Embryonic facial prominence (tissue), 1 donor: ENCODE measurements around the gene SEC63.
"Not testable (repeated sequence)": the region's sequence is repeated elsewhere in the genome, so short reads cannot be mapped to it uniquely, and the experiment has no call there.

Experiments
- DNase-seq: peaks from one replicate; pipeline ENCODE4 v3.0.0-alpha.2; 2016; ENCODE audit errors: extremely low spot score

SEC63 gene

DNA sequence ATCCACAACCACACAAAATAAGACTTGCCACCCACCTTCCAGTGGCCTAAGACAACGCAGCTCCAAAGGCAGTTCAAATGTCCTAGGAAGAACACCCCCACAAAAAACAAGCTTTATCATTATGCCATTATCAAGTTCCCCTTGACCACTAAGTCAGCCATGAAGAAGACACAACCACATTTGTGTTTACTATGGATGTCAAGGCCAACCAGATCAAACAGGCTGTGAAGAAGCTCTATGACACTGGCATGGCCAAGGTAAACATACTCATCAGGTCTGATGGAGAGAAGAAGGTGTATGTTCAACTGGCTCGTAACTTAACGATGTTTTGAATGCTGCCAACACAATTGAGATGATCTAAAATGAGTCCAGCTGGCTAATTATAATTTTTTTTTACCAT, 26.1 kb downstream of the SEC63 start:
- no peak for DNase-seq

DNA sequence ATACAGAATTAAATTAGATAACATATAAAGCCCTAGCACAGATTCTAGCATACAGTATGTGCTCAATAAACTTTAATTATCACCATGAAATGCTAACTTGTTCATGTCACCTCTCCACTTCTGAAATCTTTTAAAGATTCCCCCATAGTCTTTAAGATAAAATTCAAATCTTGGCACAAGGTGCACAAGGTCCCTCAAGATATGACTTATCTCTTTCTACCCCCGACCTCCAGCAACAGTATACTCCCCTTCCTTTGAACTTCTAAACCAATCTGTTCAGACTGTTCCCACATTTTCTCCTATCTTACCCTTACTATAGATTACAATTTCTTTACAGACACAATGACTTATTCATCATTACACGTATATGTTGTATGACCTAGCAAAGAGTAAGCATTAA, 29.0 kb downstream of the SEC63 start:
- no peak for DNase-seq

DNA sequence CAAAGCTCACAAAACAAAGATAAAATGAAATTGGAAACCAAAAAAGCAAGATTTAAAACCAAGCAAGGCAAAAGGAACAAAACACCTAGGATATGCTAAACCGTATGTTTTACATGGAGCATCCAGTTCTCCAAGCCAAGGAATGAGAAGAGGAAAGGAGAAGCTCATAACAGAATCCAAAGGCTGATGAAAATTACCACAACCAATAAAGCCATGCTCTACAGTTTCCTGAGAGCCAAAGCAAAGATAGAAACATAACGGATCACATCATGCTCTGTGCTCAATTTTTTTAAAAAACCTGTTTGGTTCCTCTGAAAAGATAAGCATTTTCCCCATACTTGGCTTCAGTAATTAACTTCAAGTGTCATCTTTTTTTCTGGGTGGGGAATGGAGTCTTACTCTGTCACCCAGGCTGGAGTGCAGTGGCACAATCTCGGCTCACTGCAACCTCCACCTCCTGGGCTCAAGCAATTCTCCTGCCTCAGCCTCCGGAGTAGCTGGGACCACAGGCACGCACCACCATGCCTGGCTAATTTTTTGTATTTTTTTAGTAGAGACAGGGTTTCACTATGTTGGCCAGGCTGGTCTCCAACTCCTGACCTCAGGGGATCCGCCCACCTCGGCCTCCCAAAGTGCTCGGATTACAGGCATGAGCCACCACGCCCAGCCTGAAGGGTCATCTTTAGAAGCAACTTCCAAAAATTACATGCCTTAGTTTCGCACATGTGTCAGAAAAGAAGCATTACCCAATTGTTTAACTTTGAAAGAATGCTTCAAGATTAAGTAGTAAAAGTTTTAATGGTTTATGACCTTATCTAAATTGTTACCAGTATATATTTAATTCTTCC, 31.1 kb downstream of the SEC63 start:
- not testable (repeated sequence) for DNase-seq

DNA sequence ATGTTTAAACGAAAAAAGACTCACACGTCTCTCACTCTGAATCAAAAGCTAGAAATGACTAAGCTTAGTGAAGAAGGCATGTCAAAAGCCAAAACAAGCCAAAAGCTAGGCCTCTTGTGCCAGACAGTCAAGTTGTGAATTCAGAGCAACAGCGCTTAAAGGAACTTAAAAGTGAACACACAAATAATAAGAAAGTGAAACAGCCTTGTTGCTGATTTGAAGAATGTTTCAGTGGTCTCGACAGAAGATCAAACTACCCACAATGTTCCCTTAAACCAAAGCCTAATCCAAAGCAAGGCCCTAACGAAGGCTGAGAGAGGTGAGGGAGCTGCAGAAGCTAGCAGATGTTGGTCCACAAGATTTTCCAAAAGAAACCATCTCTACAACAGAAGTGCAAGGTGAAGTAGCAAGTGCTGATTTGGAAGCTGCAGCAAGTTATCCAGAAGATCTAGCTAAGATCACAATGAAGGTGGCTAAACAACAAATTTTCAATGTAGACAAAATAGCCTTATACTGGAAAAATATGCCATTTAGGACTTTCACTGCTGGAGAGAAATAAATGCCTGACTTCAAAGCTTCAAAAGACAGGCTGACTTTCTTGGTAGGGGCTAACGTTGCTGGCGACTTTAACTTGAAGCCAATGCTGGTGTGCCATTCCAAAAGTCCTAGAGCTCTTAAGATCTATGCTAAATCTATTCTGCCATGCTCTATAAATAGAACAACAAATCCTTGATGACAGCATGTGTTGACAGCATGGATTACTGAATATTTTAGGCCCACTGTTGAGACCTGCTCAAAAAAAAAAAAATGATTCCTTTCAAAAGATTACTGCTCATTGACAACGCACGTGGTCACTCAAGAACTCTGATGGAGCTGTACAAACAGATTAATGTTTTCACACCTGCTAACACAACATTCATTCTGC, 40.3 kb downstream of the SEC63 start:
- DNase-seq = no peak

DNA sequence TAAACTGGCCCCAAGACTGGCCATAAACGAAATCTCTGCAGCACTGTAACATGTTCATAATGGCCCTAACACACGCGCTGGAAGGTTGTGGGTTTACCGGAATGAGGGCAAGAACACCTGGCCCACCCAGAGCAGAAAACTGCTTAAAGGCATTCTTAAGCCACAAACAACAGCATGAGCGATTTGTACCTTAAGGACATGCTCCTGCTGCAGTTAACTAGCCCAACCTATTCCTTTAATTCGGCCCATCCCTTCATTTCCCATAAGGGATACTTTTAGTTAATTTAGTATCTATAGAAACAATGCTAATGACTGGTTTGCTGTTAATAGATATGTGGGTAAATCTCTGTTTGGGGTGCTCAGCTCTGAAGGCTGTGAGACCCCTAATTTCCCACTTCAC, 41.0 kb downstream of the SEC63 start:
- not testable (repeated sequence) for DNase-seq

DNA sequence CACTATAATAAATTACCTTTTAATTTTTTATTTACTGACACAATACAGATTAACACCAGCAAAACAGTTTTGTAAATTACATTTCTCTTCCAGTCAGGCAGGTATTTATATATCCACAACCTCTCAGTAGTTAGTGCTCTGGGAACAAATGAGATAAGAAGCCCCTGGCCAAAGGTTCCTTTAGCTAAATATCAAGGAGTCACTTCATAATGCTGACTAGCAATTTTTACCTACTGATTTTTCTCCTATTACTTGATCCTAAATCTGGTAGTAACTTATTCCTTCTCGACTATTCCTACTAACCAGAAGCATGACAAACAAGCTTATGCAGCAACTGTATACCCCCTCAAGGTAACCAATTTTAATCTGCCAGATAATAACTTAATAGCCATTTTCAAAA, 46.3 kb downstream of the SEC63 start:
- no peak for DNase-seq

DNA sequence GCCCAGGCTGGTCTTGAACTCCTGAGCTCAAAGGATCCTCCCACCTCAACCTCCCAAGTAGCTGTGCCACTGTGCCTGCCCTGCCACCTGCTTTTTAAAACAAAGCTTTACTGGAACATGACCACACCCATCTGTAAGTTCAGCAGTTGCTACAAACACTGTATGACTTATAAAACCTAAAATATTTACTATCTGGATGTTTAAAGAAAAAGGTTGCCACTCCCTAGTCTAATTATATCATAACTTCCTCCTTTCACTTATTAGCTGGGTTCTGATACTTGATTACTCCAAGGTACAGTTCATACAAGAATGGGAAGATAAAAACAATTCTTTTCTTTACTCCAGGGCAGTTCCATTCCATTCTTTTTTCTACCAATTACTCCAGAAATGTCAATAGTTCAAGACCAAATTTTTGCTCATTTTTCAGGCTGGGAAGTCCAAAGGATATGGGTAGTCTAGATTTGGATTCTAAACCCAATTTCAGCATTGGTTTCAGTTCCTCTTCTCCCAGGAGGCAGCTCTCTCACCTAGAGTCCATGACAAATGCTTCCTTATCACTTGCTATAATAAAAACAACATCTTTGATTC, 63.1 kb downstream of the SEC63 start:
- no peak for DNase-seq

DNA sequence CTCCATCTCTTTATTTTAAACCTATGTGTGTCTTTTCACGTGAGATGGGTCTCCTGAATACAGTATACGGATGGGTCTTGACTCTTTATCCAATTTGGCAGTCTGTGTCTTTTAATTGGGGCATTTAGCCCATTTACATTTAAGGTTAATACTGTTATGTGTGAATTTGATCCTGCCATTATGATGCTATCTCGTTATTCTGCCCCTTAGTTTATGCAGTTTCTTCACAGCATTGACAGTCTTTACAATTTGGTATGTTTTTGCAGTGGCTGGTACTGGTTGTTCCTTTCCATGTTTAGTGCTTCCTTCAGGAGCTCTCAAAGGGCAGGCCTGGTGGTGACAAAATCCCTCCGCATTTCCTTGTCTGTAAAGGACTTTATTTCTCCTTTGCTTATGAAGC, 67.6 kb downstream of the SEC63 start:
- DNase-seq = not testable (repeated sequence)

DNA sequence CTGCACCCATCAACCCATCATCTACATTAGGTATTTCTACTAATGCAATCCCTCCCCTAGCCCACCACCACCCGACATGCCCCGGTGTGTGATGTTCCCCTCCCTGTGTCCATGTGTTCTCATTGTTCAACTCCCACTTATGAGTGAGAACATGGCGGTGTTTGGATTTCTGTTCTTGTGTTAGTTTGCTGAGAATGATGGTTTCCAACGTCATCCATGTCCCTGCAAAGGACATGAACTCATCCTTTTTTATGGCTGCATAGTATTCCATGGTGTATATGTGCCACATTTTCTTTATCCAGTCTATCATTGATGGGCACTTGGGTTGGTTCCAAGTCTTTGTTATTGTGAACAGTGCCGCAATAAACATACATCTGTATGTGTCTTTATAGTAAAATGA, 72.1 kb downstream of the SEC63 start:
- DNase-seq = not testable (repeated sequence)

DNA sequence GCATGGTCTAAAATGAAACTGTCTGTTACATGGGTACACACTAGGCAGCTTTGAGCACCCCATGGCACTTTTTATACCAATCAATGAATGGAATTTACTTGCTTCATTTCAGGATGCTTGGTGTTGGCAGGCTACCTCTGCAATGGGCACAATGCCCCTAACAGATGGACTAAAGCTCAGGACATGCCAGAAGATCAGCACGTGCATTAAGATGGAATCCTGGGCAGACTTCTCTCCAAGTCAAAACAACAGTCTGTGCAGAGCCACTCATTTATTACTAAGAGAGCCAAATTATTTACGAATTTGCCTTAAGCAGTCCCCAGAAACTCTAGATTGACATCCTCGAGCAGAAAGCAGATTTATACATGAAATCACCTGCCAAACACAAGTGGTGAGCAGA, 78.1 kb downstream of the SEC63 start:
- no peak for DNase-seq

DNA sequence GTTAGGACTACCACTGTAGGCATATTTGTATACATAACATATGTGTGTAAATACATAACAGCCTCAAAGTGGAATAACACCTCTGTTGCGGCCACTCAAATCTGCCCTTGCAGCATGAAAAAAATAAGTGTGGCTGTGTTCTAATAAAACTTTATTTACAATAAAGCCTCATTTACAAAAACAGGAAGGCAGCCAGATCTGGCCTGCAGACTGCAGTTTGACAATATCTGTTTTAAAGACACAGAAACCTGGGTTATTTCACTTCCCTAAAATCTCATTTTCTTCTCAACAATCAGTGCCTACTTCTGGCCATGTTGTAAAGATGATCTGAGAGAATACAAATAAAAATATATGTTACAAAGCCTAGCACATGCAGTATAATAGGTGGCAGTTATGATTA, 80.0 kb downstream of the SEC63 start:
- DNase-seq = no peak

DNA sequence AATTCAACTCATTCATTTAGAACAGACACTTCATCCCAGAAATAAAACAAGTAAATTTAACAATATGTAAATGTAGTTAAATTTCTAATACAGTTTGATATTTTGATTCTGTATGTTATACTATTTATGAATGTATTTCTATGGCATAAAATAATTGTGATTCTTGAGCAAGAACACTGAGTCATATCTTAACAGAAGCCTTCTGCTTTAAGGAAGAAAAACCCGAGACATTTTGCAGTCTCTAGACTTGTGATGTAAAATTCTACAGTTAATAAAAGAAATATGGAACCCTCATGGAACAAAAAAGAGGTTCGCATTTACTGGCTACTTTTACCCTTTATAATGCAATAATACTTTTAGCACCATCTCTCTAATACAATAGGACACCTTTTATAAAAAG, 86.0 kb downstream of the SEC63 start:
- DNase-seq = no peak

DNA sequence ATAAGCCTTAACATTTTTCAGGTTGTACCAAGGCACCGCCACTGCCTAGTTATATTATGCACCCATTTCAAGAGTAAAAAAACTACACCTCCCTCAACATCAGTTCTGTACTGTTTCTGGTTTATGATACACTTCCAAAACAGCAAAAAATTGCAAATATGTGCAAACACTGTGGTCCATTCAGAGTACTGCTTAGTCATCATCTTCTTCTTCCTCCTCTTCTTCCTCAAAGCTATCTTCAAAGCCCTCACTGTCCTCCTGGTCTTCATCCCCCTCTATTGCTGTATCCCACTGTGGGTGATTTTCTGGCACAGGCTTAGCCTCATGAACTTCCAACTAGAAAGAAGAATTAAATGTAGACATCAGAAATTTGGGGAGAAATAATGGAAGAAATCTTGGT, 86.5 kb downstream of the SEC63 start:
- not testable (repeated sequence) for DNase-seq

DNA sequence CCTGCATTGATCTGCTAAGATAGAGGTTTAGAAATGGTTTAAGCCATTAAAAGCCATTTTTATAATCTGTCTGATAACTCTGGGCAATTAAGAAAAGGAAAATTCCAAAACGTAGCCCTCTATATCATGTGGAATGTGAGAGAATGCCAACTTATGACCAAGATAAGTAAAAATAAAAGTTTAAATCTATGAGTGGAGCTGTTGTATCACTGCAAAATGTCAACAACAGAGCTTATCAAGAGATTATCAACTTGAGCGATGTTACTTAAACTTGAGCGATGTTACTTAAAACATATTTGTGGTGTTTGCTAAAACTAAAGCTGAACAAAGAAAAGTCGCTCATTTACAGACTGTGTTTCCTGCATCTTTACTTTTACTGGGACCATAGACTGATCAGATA, 87.0 kb downstream of the SEC63 start:
- no peak for DNase-seq

DNA sequence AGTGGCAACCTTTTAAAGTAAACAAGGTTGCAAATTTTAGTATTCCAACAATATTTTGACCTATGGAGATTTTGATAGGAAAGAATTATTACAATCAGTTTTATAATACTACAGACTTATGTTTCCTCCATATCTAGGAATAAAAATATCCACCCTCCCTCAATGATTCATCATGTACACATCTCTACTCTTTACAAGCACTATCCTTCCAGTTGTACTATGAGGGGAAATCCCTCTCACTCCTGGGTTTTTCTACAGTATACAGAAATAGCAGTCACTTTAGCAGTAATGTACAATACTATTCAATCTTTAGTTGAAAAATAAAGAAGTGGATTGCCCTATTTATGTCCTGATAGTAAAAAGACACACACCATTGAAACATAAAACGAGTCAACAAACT, 87.6 kb downstream of the SEC63 start:
- DNase-seq = no peak

DNA sequence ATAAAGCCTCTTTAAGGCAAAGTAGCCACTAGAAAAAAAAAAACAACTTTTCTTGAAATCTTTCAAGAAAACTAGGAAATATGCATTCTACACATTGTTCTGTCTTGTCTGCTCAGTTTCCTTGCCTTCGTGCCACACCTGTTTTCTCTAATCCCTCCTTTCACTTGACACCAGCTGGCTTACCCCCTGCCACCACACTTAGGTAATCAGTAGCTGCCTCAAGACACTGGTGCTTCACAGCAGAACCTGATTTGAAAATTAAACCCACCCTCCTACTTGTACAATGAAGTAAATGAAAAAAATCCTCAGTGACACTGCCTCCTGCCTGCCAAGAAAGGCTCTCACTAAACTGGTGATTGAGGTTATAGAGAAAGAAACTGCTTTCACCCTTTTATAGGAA, 88.1 kb downstream of the SEC63 start:
- DNase-seq = no peak

DNA sequence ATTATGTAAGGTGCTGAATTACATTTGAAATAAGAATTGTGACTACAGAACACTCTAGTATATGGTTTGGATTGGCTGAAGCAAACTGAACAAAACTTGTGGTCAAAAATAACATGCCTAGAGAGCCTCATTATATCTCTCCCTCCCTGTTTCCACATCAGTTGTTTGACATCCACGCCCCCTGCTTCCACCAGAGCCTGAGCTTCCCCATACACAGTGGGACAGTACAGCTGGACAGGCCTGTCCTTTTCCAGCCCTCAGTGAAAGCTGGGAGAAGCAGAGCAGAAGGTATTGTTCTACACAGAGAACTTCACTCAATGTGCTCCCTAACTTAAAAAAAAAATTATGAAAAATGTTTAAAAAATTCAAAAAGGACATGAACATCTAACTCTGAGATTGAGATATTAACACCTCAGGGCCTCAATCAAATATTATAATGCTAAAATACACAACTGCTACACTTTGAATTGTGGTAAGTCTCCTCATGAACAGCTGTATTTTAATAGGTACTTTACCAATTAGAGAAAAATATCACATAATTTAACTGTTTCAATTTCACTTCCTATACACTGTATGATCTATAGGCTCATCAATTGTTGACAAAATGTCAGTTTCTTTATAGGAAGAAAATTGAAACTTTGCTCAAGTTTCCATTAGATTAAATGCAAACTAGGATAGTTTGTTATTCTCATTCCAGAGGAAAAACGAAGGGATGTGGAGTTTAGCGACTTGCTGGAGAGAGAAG, 89.0 kb downstream of the SEC63 start:
- DNase-seq = no peak

DNA sequence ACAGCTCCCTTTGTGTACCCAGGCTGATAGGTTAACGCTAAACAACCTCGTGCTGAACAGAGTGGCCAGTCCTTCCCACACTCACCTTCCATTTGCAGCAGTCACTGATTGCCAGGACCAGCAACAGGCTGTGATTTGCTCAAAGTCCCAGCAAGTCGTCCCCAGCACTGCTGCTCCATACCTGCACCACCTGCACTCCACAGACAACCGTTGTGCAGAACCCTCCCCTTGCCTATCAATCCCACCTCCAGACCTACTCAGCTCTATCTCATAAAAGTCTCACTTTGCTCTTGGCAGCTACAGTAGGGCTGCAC, 90.7 kb downstream of the SEC63 start:
- no peak for DNase-seq

DNA sequence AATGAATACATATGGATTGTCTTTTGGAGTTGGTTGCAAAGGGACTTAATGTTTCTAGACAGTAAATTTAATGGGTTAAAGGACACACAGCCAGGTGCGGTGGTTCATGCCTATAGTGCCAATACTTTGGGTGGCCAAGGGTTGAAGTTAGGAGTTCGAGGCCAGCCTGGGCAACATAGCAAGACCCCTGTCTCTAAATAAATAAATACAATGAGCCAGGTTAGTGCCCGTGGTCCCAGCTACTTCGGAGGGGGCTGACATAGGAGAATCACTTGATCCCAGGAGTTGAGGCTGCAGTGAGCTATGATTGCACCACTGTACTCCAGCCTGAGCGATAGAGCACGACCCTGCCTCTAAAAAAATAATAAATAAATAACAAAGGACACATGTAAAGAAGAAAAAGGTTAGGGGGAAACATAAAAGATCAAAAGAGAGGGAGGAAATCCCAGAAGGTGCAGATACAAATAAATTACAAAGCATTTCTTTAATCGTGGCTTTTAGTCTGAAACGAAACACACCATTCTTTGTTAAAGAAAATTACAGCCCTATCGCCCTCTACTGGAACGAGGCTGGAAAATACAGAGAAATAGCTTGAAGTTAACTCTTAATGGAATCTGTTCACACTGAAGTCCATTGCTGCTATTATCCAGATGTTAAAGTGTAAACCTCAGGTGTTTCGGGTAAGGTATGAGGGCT, 91.3 kb downstream of the SEC63 start:
- no peak for DNase-seq

DNA sequence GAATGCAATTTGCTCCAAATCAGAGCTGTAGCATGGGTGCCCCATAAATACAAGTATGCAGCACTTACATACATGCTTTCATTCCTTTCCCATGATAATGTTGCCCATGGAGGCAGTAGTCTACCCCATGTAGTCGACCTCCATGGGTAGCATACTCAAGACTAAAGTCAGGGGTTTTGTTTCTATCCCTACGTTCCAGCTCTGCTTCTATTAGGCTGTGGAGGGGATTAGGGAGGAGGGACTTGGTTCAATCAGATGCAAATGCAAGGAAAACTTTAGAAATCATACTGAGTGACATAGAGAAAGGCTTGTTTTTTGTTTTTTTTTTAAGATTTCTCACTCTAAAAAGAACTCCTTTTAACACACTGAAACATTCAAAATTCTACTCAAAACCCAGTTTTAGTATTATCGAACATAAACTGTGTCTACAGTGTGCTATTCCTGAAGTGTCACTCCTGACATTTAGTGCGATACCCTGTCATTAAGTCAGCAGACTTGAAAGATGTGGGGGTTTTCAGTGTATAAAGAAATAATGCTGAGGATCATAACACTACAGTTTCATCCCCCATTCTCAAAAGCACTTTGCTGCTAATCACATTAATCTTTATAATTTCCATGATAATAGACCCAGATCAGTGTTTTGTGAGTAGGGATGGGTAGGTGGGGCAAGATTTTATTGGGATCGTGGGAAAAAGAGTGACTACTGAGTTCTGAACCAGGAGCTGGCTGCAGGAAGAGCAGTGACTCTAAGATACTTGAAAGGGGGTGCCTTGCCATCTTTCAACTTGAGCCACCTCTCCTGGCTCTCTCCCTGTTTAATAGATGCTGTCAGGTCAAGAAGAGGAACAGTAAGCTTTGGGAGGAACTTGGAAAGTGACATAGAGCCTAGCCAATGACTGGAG, 93.5 kb downstream of the SEC63 start:
- no peak for DNase-seq
